WERI-Rb-1 (cell line): ENCODE results near the gene ZNF497.

Experiments used
- DNase-seq: peaks from one replicate; pipeline ENCODE4 v3.0.0-alpha.2; 2020
- H3K27ac ChIP-seq: fragments of 250-450 bp; sonication (Bioruptor Pico); 2 replicates; pipeline ENCODE4 v1.5.1; 2020; ENCODE audit warnings: mild to moderate bottlenecking, moderate library complexity
- H3K27me3 ChIP-seq: fragments of 250-450 bp; sonication (Bioruptor Pico); 2 replicates; pipeline ENCODE4 v1.5.1; 2021; ENCODE audit warnings: mild to moderate bottlenecking, low read depth, moderate library complexity; ENCODE audit not compliant: insufficient read depth, severe bottlenecking
- H3K36me3 ChIP-seq: fragments of 250-450 bp; sonication (Bioruptor Pico); 2 replicates; pipeline ENCODE4 v1.5.1; 2020; ENCODE audit warnings: mild to moderate bottlenecking, moderate library complexity
- H3K4me3 ChIP-seq: 2 replicates; pipeline ENCODE4 v1.5.1; 2011; ENCODE audit warnings: low read depth, mild to moderate bottlenecking, control low read depth, low read length
- H3K9me3 ChIP-seq: fragments of 250-450 bp; sonication (Bioruptor Pico); 2 replicates; pipeline ENCODE4 v1.5.1; 2021; ENCODE audit warnings: mild to moderate bottlenecking, moderate library complexity; ENCODE audit not compliant: severe bottlenecking
- CTCF ChIP-seq: IDR thresholded peaks from 2 replicates; pipeline ENCODE4 v1.5.1; 2011; ENCODE audit warnings: low read depth, mild to moderate bottlenecking, control low read depth, inconsistent platforms, low read length

The ZNF497 gene

GRCh38 chr19:58394821-58395219 lies 32.3 kb upstream of the ZNF497 start:
- TF ChIP-seq CTCF: no peak
- DNase-seq: no peak
- H3K36me3 ChIP-seq: peaks cover 55% of the 10 kb centered on the region

GRCh38 chr19:58393725-58394033 lies 31.1 kb upstream of the ZNF497 start:
- H3K36me3 ChIP-seq: peaks cover 67% of the 10 kb centered on the region
- no peak for DNase-seq
- no peak overlapping the region for H3K27ac ChIP-seq
- TF ChIP-seq CTCF: no peak
- no peaks in the 10 kb centered on the region for H3K27me3 ChIP-seq
- H3K9me3 ChIP-seq: no peaks in the 10 kb centered on the region
- no peak overlapping the region for H3K4me3 ChIP-seq

More at GRCh38 chr19:58394821-58395219, 32.3 kb upstream of the ZNF497 start:
- Histone ChIP-seq H3K27ac (no peak overlapping the region), H3K27me3 (no peaks in the 10 kb centered on the region), H3K9me3 (no peaks in the 10 kb centered on the region), H3K4me3 (no peak overlapping the region)

- TF ChIP-seq CTCF: no peak
- no peak for DNase-seq
- H3K27ac ChIP-seq: no peak overlapping the region
- H3K36me3 ChIP-seq: peaks cover 72% of the 10 kb centered on the region
- no peak overlapping the region for H3K4me3 ChIP-seq
- no peaks in the 10 kb centered on the region for H3K27me3 ChIP-seq
- H3K9me3 ChIP-seq: no peaks in the 10 kb centered on the region
Measured at GRCh38 chr19:58392945-58393724, 30.6 kb upstream of the ZNF497 start.

GRCh38 chr19:58388175-58388526 lies 25.6 kb upstream of the ZNF497 start:
- no peak overlapping the region for H3K27ac ChIP-seq
- H3K36me3 ChIP-seq: peaks cover 50% of the 10 kb centered on the region
- H3K27me3 ChIP-seq: no peaks in the 10 kb centered on the region
- DNase-seq: no peak
- no peak for TF ChIP-seq CTCF
- no peaks in the 10 kb centered on the region for H3K9me3 ChIP-seq
- H3K4me3 ChIP-seq: peak overlapping the region; percentile 98

- TF ChIP-seq CTCF: no peak
Measured at GRCh38 chr19:58387338-58388174, 25.0 kb upstream of the ZNF497 start.

More at GRCh38 chr19:58387338-58388174, 25.0 kb upstream of the ZNF497 start:
- peaks cover 44% of the 10 kb centered on the region for H3K36me3 ChIP-seq
- no peaks in the 10 kb centered on the region for H3K27me3 ChIP-seq
- peak overlapping the region; percentile 98 for H3K27ac ChIP-seq
- peak overlapping the region; percentile 98 for H3K4me3 ChIP-seq
- H3K9me3 ChIP-seq: no peaks in the 10 kb centered on the region
- DNase-seq: no peak
